ENCODE data around the gene AKAP11.

GRCh38 chr13:42370229-42370628 lies 98.3 kb downstream of the AKAP11 start:
- no peak for TF ChIP-seq TBP (CRISPR knock-in tag; IDR thresholded peaks at IDR 0.05)
- TF ChIP-seq ZBTB26 (CRISPR knock-in tag; IDR thresholded peaks at IDR 0.05; ENCODE audit: borderline replicate concordance): no peak
- TF ChIP-seq CTCF (CRISPR knock-in tag; IDR thresholded peaks at IDR 0.05): no peak
- no peak for TF ChIP-seq GABPB1 (CRISPR knock-in tag; IDR thresholded peaks at IDR 0.05)
- no peak for TF ChIP-seq MIER2 (CRISPR knock-in tag; IDR thresholded peaks at IDR 0.05)
- TF ChIP-seq ARID4A (CRISPR knock-in tag; IDR thresholded peaks at IDR 0.05; ENCODE audit: borderline replicate concordance): no peak
- no peak for TF ChIP-seq ZNF670 (CRISPR knock-in tag; IDR thresholded peaks at IDR 0.05; ENCODE audit: borderline replicate concordance)
